Panc1 (cell line): ENCODE results near the gene RABGAP1L. TPM values are rescaled to one million over a fixed set of nuclear protein-coding genes. Genes with fewer than 3 reads are reported as not detected.

Experiments
- ATAC-seq: fragments of 200-7000 bp; cut with Tn5 transposase; 2 replicates; pipeline ENCODE4 v1.9.1; 2020; ENCODE audit warnings: mild to moderate bottlenecking, moderate library complexity
- BruUV-seq: library from RNA; stranded (reverse); fragments of 400-500 nt; replicated peaks from 2 replicates; lab custom pipeline; 2021; lab: Mats Ljungman, UMichigan
- CTCF ChIA-PET: fragments of 300-600 bp; sonication (Branson Sonifier 250); formaldehyde crosslinking; loops from one replicate; lab custom pipeline; 2022; ENCODE audit warnings: antibody characterized with exemption; lab: Charles Lee
- POLR2A ChIA-PET: fragments of 300-600 bp; sonication (Branson Sonifier 250); formaldehyde crosslinking; loops from one replicate; lab custom pipeline; 2022; ENCODE audit warnings: antibody characterized with exemption; lab: Charles Lee
- DNase-seq: peaks from one replicate; pipeline ENCODE4 v3.0.0-alpha.2; 2010; ENCODE audit warnings: low read depth, low spot score
- H3K27ac ChIP-seq: 2 replicates; pipeline ENCODE4 v1.5.1; 2011; ENCODE audit warnings: mild to moderate bottlenecking, low read length, inconsistent platforms
- H3K27me3 ChIP-seq: fragments of 200-500 bp; sonication (Bioruptor generic); 2 replicates; pipeline ENCODE4 v1.6.0; 2014; ENCODE audit warnings: low read length, inconsistent platforms; ENCODE audit not compliant: control insufficient read depth, insufficient read depth
- H3K36me3 ChIP-seq: fragments of 200-500 bp; sonication (Bioruptor generic); 2 replicates; pipeline ENCODE4 v1.5.1; 2014; ENCODE audit warnings: inconsistent platforms, mild to moderate bottlenecking, low read length, moderate library complexity; ENCODE audit not compliant: control insufficient read depth, insufficient read depth
- H3K4me1 ChIP-seq: 2 replicates; pipeline ENCODE4 v1.5.1; 2011; ENCODE audit warnings: inconsistent platforms, mild to moderate bottlenecking, low read length, moderate library complexity; ENCODE audit not compliant: control insufficient read depth, insufficient read depth
- H3K4me3 ChIP-seq, 2 experiments: 2 replicates each; pipeline ENCODE4 v1.5.1; 2011 to 2012; ENCODE audit warnings: low read depth in 2 of 2, low read length in 2 of 2, mild to moderate bottlenecking in 2 of 2, inconsistent platforms in 1 of 2, moderate library complexity in 1 of 2
- H3K9me3 ChIP-seq: fragments of 200-500 bp; sonication (Bioruptor generic); 2 replicates; pipeline ENCODE4 v1.5.1; 2014; ENCODE audit warnings: low read depth, mild to moderate bottlenecking, inconsistent platforms, low read length, moderate library complexity; ENCODE audit not compliant: control insufficient read depth, insufficient read depth
- CTCF ChIP-seq: fragments of 450-650 bp; IDR thresholded peaks from 2 replicates; pipeline ENCODE4 v1.5.1; 2017; ENCODE audit warnings: mild to moderate bottlenecking
- POLR2AphosphoS5 ChIP-seq: IDR thresholded peaks from 2 replicates; pipeline ENCODE4 v1.6.1; 2012; ENCODE audit warnings: mild to moderate bottlenecking, low read depth, low read length, moderate library complexity
- REST ChIP-seq, 2 experiments: IDR thresholded peaks; 2 replicates each; pipeline ENCODE4 v1.6.1; 2011 to 2012; ENCODE audit warnings: low read depth in 2 of 2, control low read depth in 1 of 2, low read length in 1 of 2, mild to moderate bottlenecking in 1 of 2, moderate library complexity in 1 of 2; ENCODE audit not compliant: insufficient read depth in 1 of 2
- SIN3A ChIP-seq: IDR thresholded peaks from 2 replicates; pipeline ENCODE4 v1.6.1; 2012; ENCODE audit warnings: low read depth, mild to moderate bottlenecking, low read length, moderate library complexity, borderline replicate concordance; ENCODE audit not compliant: insufficient read depth
- TCF7L2 ChIP-seq: IDR thresholded peaks from 2 replicates; pipeline ENCODE4 v1.6.1; 2011; ENCODE audit warnings: mild to moderate bottlenecking, low read depth, low read length, inconsistent platforms
- in situ Hi-C: cut with HindIII; loops from 2 replicates; pipeline ENCODE4 v1.10.0; 2016; ENCODE audit warnings: low sequenced_read_pairs, low pct_unique_long_range_greater_than_20kb
- intact Hi-C: fragments of 100-400 bp; cut with micrococcal nuclease; formaldehyde crosslinking; loops from one replicate; pipeline ENCODE4 v1.10.0; 2022; ENCODE audit not compliant: unreplicated experiment
- total RNA-seq: library from RNA; stranded (reverse); gene quantifications from one replicate; pipeline ENCODE4 v1.2.1, GENCODE V29; 2021; ENCODE audit not compliant: unreplicated experiment

Gene RABGAP1L
- total RNA-seq, 1 experiment from 2014 or later, result 37.0 TPM

- no TSS peak for BruUV-seq
- Histone ChIP-seq H3K4me3 (no peak overlapping the region), H3K27me3 (no peaks in the 10 kb centered on the region), H3K4me1 (no peaks in the 10 kb centered on the region), H3K9me3 (no peaks in the 10 kb centered on the region), H3K36me3 (no peaks in the 10 kb centered on the region), H3K27ac (no peak overlapping the region)
- CTCF ChIA-PET, result no interaction called here
- in situ Hi-C loops, result no loop called here
- ATAC-seq, result no peak
- intact Hi-C loops, result no loop called here
- POLR2A ChIA-PET, result no interaction called here
- no peak for TF ChIP-seq POLR2AphosphoS5
- no peak for TF ChIP-seq SIN3A
- no peak for DNase-seq
Observed at GRCh38 chr1:174671826-174672225, 512.5 kb downstream of the RABGAP1L start.

GRCh38 chr1:174676856-174677255 lies 517.5 kb downstream of the RABGAP1L start:
- H3K4me3 ChIP-seq, result no peak overlapping the region
- in situ Hi-C loops, result no loop called here
- no peaks in the 10 kb centered on the region for H3K36me3 ChIP-seq
- no TSS peak for BruUV-seq
- H3K4me1 ChIP-seq, result no peaks in the 10 kb centered on the region
- no peak overlapping the region for H3K27ac ChIP-seq
- intact Hi-C loops, result no loop called here
- no peaks in the 10 kb centered on the region for H3K27me3 ChIP-seq
- no peak for DNase-seq
- no peaks in the 10 kb centered on the region for H3K9me3 ChIP-seq
- ChIA-PET POLR2A (no interaction called here), CTCF (no interaction called here)
- TF ChIP-seq REST (IDR thresholded peaks at IDR 0.05; ENCODE audit: insufficient read depth in 1 of 2, low read depth in 2 of 2, low read length in 1 of 2) (no peak), SIN3A (no peak), TCF7L2 (no peak), CTCF (no peak), POLR2AphosphoS5 (no peak)
- ATAC-seq, result no peak

- TF ChIP-seq SIN3A (no peak), POLR2AphosphoS5 (no peak), TCF7L2 (no peak), REST (IDR thresholded peaks at IDR 0.05; ENCODE audit: insufficient read depth in 1 of 2, low read depth in 2 of 2, low read length in 1 of 2) (no peak), CTCF (no peak)
- CTCF ChIA-PET, result no interaction called here
- in situ Hi-C loops (no loop called here), intact Hi-C loops (no loop called here)
- no peak for DNase-seq
- Histone ChIP-seq H3K4me3 (no peak overlapping the region), H3K4me1 (no peaks in the 10 kb centered on the region), H3K27me3 (no peaks in the 10 kb centered on the region), H3K9me3 (no peaks in the 10 kb centered on the region), H3K27ac (no peak overlapping the region), H3K36me3 (no peaks in the 10 kb centered on the region)
- POLR2A ChIA-PET, result interaction anchor here (0.6 kb wide), 1 partner anchor 416 kb away, joined by 3 read pairs; no protein-coding TSS in a partner anchor
- BruUV-seq, result no TSS peak
- no peak for ATAC-seq
Observed at GRCh38 chr1:174678657-174679056, 519.3 kb downstream of the RABGAP1L start.
